Endothelial cell of umbilical vein (primary cell): Measurements from ENCODE around the gene TM9SF4. TPM values are rescaled to one million over a fixed set of nuclear protein-coding genes. Genes with fewer than 3 reads are reported as not detected.

Experiments used
- BruUV-seq: library from RNA; stranded (reverse); fragments of 400-500 nt; replicated peaks from 2 replicates; lab custom pipeline; 2021; lab: Mats Ljungman, UMichigan
- CTCF ChIA-PET: fragments of 300-600, 350-600 bp; sonication (Branson Sonifier 250); formaldehyde crosslinking; loops from one replicate; lab custom pipeline; 2021; ENCODE audit warnings: antibody characterized with exemption, inconsistent platforms; lab: Charles Lee
- POLR2A ChIA-PET: fragments of 300-600, 350-600 bp; sonication (Branson Sonifier 250); formaldehyde crosslinking; loops from one replicate; lab custom pipeline; 2021; ENCODE audit warnings: antibody characterized with exemption, inconsistent platforms; lab: Charles Lee
- DNase-seq: peaks from one replicate; pipeline ENCODE4 v3.0.0-alpha.2; 2011; ENCODE audit warnings: low read depth, low spot score
- FAIRE-seq: peaks from 2 replicates; lab custom pipeline; 2011; peaks lifted over from hg19 to GRCh38; lab: Jason Lieb, UNC
- H2AFZ ChIP-seq: 2 replicates; pipeline ENCODE4 v1.6.0; 2012; ENCODE audit warnings: low read depth, low read length, control low read depth, inconsistent platforms
- H3K27ac ChIP-seq: 2 replicates; pipeline ENCODE4 v1.5.1; 2011; ENCODE audit warnings: low read depth, mild to moderate bottlenecking, control low read depth, low read length, moderate library complexity; ENCODE audit not compliant: insufficient read depth
- H3K27me3 ChIP-seq, 2 experiments: 2 replicates each; pipeline versions ENCODE4 v1.6.0 to v1.6.1; 2011; ENCODE audit warnings: low read length in 2 of 2, mixed read lengths in 1 of 2; ENCODE audit not compliant: control insufficient read depth in 2 of 2, insufficient read depth in 2 of 2
- H3K36me3 ChIP-seq, 2 experiments: 2 replicates in 1 of 2; 3 replicates in 1 of 2; pipeline ENCODE4 v1.5.1; 2011; ENCODE audit warnings: low read length in 2 of 2, mild to moderate bottlenecking in 1 of 2, moderate library complexity in 1 of 2; ENCODE audit not compliant: control insufficient read depth in 2 of 2, insufficient read depth in 2 of 2; ENCODE audit errors: extremely low read depth in 1 of 2
- H3K4me1 ChIP-seq: 3 replicates; pipeline ENCODE4 v1.5.1; 2011; ENCODE audit warnings: mild to moderate bottlenecking, low read length; ENCODE audit not compliant: control insufficient read depth, insufficient read depth; ENCODE audit errors: extremely low read depth
- H3K4me2 ChIP-seq: 2 replicates; pipeline ENCODE4 v1.6.1; 2011; ENCODE audit warnings: low read length, control low read depth, mixed read lengths; ENCODE audit not compliant: insufficient read depth
- H3K4me3 ChIP-seq, 3 experiments: fragments of 200-600 bp in 1 of 3; sonication (generic), shearing (Covaris generic) in 1 of 3; replicated peaks in 1 of 3; 2 replicates each; pipeline ENCODE4 v1.5.1; 2011 to 2016; ENCODE audit warnings: control low read depth in 3 of 3, low read length in 3 of 3, mild to moderate bottlenecking in 2 of 3, inconsistent platforms in 1 of 3, low read depth in 1 of 3, moderate library complexity in 1 of 3; ENCODE audit not compliant: insufficient read depth in 1 of 3
- H3K79me2 ChIP-seq: 2 replicates; pipeline ENCODE4 v1.6.0; 2012; ENCODE audit warnings: low read length, inconsistent platforms; ENCODE audit not compliant: control insufficient read depth, insufficient read depth
- H3K9ac ChIP-seq: replicated peaks from 2 replicates; pipeline ENCODE3; 2011; ENCODE audit warnings: low read length, control low read depth; ENCODE audit not compliant: insufficient read depth; ENCODE audit errors: extremely low read depth
- H3K9me1 ChIP-seq: replicated peaks from 3 replicates; pipeline ENCODE4 v1.6.0; 2011; ENCODE audit warnings: mild to moderate bottlenecking, low read length; ENCODE audit not compliant: control insufficient read depth, insufficient read depth; ENCODE audit errors: extremely low read depth
- H3K9me3 ChIP-seq: replicated peaks from 2 replicates; pipeline ENCODE4 v1.5.1; 2012; ENCODE audit warnings: low read length, inconsistent platforms; ENCODE audit not compliant: control insufficient read depth, insufficient read depth
- H4K20me1 ChIP-seq: replicated peaks from 2 replicates; pipeline ENCODE3; 2011; ENCODE audit warnings: mild to moderate bottlenecking, low read length; ENCODE audit not compliant: control insufficient read depth, insufficient read depth; ENCODE audit errors: extremely low read depth
- CTCF ChIP-seq, 2 donors: IDR thresholded peaks; 1 replicate in 1 of 2; 2 replicates in 1 of 2; pipeline ENCODE4 v1.5.1; 2011; ENCODE audit warnings: low read length in 2 of 2, mild to moderate bottlenecking in 2 of 2, moderate library complexity in 2 of 2, control low read depth in 1 of 2, inconsistent platforms in 1 of 2, low read depth in 1 of 2; ENCODE audit not compliant: insufficient read depth in 1 of 2; ENCODE audit errors: extremely low read depth in 1 of 2
- EZH2 ChIP-seq: IDR thresholded peaks from 2 replicates; pipeline ENCODE4 v1.6.1; 2012; ENCODE audit warnings: borderline replicate concordance, low read depth, mild to moderate bottlenecking, moderate library complexity, low read length, inconsistent platforms; ENCODE audit not compliant: severe bottlenecking
- FOS ChIP-seq: IDR thresholded peaks from 2 replicates; pipeline ENCODE4 v1.6.1; 2011; ENCODE audit warnings: mild to moderate bottlenecking, low read length, moderate library complexity, borderline replicate concordance; ENCODE audit not compliant: insufficient read depth
- GATA2 ChIP-seq: IDR thresholded peaks from 2 replicates; pipeline ENCODE4 v1.7.0; 2011; ENCODE audit warnings: low read depth, mild to moderate bottlenecking, moderate library complexity, mixed read lengths, low read length; ENCODE audit not compliant: insufficient read length, insufficient read depth
- JUN ChIP-seq: IDR thresholded peaks from 2 replicates; pipeline ENCODE4 v1.6.1; 2011; ENCODE audit warnings: borderline replicate concordance, low read depth; ENCODE audit not compliant: insufficient read length, insufficient read depth
- MAX ChIP-seq: IDR thresholded peaks from 2 replicates; pipeline ENCODE4 v1.6.1; 2011; ENCODE audit not compliant: insufficient read depth, insufficient read length
- MYC ChIP-seq: IDR thresholded peaks from one replicate; pipeline ENCODE4 v1.6.1; 2011; ENCODE audit warnings: mild to moderate bottlenecking, low read depth, low read length
- POLR2A ChIP-seq: IDR thresholded peaks from 2 replicates; pipeline ENCODE4 v1.6.1; 2012; ENCODE audit warnings: low read depth, mild to moderate bottlenecking, control low read depth, low read length
- POLR2AphosphoS5 ChIP-seq: IDR thresholded peaks from 2 replicates; pipeline ENCODE4 v1.6.1; 2012; ENCODE audit warnings: low read depth, mild to moderate bottlenecking, control low read depth, low read length, moderate library complexity; ENCODE audit not compliant: insufficient read depth
- dilution Hi-C: fragments of 300-500 bp; cut with MboI; formaldehyde crosslinking; loops from one replicate; pipeline ENCODE4 v1.15.0; 2019; ENCODE audit warnings: low sequenced_read_pairs; ENCODE audit not compliant: extremely low pct_ligation_motif_present
- intact Hi-C: fragments of 100-400 bp; cut with micrococcal nuclease; formaldehyde crosslinking; loops from one replicate; pipeline ENCODE4 v1.10.0; 2022
- polyA plus RNA-seq, 4 experiments: library from polyadenylated mRNA; depleted of rRNA in 3 of 4; stranded (reverse) in 3 of 4; unstranded in 1 of 4; fragments of >200 nt; gene quantifications; 2 replicates each; pipeline versions ENCODE4 v1.2.1 to v1.2.3, GENCODE V29; 2011 to 2012; ENCODE audit warnings: missing spikeins in 1 of 4
- total RNA-seq: library from RNA; stranded (reverse); gene quantifications from 2 replicates; pipeline ENCODE4 v1.2.3, GENCODE V29; 2021

Gene TM9SF4
- total and polyA plus RNA-seq, 2 donors (not counting 3 experiments of a cell fraction or from before 2014, with no cell fraction given) = 46.4 to 61.9 TPM

- POLR2A ChIA-PET = no interaction called here
- H3K4me2 ChIP-seq = no peak overlapping the region
- H3K9ac ChIP-seq = no peak overlapping the region
- no peaks in the 10 kb centered on the region for H4K20me1 ChIP-seq
- CTCF ChIA-PET = interaction anchor here (1.3 to 5.4 kb wide), 9 partner anchors 16 to 267 kb away, joined by 3 to 62 read pairs (median 11); partner anchors contain the start of gene FOXS1
- TF ChIP-seq MAX = no peak
- TF ChIP-seq MYC = no peak
- TF ChIP-seq JUN = no peak
- no peak for TF ChIP-seq GATA2
- no peak for TF ChIP-seq CTCF (IDR thresholded peaks at IDR 0.05; ENCODE audit: extremely low read depth in 1 of 2, insufficient read depth in 1 of 2, low read depth in 1 of 2, low read length in 2 of 2)
- TF ChIP-seq POLR2A = no peak
- no peak for TF ChIP-seq FOS
- TF ChIP-seq EZH2 = no peak
- no peak for TF ChIP-seq POLR2AphosphoS5
- dilution Hi-C loops = no loop called here
- intact Hi-C loops = no loop called here
- no peaks in the 10 kb centered on the region for H3K9me1 ChIP-seq
- no peak for FAIRE-seq
- H3K4me1 ChIP-seq = peaks cover 5% of the 10 kb centered on the region
- H2AFZ ChIP-seq = no peak overlapping the region
- BruUV-seq = no TSS peak
- no peaks in the 10 kb centered on the region for H3K79me2 ChIP-seq
- H3K9me3 ChIP-seq = no peaks in the 10 kb centered on the region
- H3K4me3 ChIP-seq = no peak overlapping the region
- no peak overlapping the region for H3K27ac ChIP-seq
- H3K36me3 ChIP-seq = no peaks in the 10 kb centered on the region
- peaks cover 6 to 8% of the 10 kb centered on the region in 2 experiments for H3K27me3 ChIP-seq
- no peak for DNase-seq
Observed at GRCh38 chr20:32089637-32090362, 19.7 kb upstream of the TM9SF4 start.
